Measurements from ENCODE around the gene CYP2A6.
A peak's percentile ranks its signal among the peaks of the same experiment; 100 is the strongest.
"Not testable (repeated sequence)": the region's sequence is repeated elsewhere in the genome, so short reads cannot be mapped to it uniquely, and the experiment has no call there.

CYP2A6 gene

GRCh38 chr19:40846722-40847121 is 3.5 kb downstream of the CYP2A6 start:
- DNase-seq (ENCODE audit: low read depth in 1 of 2, low spot score in 1 of 2), result not testable (repeated sequence)

GRCh38 chr19:40843653-40844052 is 6.6 kb downstream of the CYP2A6 start:
- peak; percentile 14 to 38 for DNase-seq (ENCODE audit: low read depth in 1 of 2, low spot score in 1 of 2)

GRCh38 chr19:40842997-40843652 is 7.1 kb downstream of the CYP2A6 start:
- DNase-seq (ENCODE audit: low read depth in 1 of 2, low spot score in 1 of 2), result not testable (repeated sequence)

GRCh38 chr19:40842012-40842411 is 8.2 kb downstream of the CYP2A6 start:
- DNase-seq (ENCODE audit: low read depth in 1 of 2, low spot score in 1 of 2), result not testable (repeated sequence)

GRCh38 chr19:40838477-40838876 is 11.8 kb downstream of the CYP2A6 start:
- not testable (repeated sequence) for DNase-seq (ENCODE audit: low read depth in 1 of 2, low spot score in 1 of 2)

- no peak for DNase-seq (ENCODE audit: low read depth in 1 of 2, low spot score in 1 of 2)
These were observed 13.4 kb downstream of the CYP2A6 start for GRCh38 chr19:40836754-40837429.

- not testable (repeated sequence) for DNase-seq (ENCODE audit: low read depth in 1 of 2, low spot score in 1 of 2)
These were observed 16.3 kb downstream of the CYP2A6 start for GRCh38 chr19:40833728-40834533.

GRCh38 chr19:40832431-40832790 is 17.8 kb downstream of the CYP2A6 start:
- not testable (repeated sequence) for DNase-seq (ENCODE audit: low read depth in 1 of 2, low spot score in 1 of 2)

GRCh38 chr19:40831502-40832430 is 18.5 kb downstream of the CYP2A6 start:
- DNase-seq (ENCODE audit: low read depth in 1 of 2, low spot score in 1 of 2), result no peak

GRCh38 chr19:40830741-40831140 is 19.5 kb downstream of the CYP2A6 start:
- DNase-seq (ENCODE audit: low read depth in 1 of 2, low spot score in 1 of 2), result not testable (repeated sequence)

- no peak for DNase-seq (ENCODE audit: low read depth in 1 of 2, low spot score in 1 of 2)
These were observed 21.0 kb downstream of the CYP2A6 start for GRCh38 chr19:40829205-40829604.

GRCh38 chr19:40827386-40828247 is 22.6 kb downstream of the CYP2A6 start:
- DNase-seq (ENCODE audit: low read depth in 1 of 2, low spot score in 1 of 2), result no peak

- DNase-seq (ENCODE audit: low read depth in 1 of 2, low spot score in 1 of 2), result not testable (repeated sequence)
These were observed 23.4 kb downstream of the CYP2A6 start for GRCh38 chr19:40826699-40827385.

GRCh38 chr19:40826312-40826698 is 23.9 kb downstream of the CYP2A6 start:
- DNase-seq (ENCODE audit: low read depth in 1 of 2, low spot score in 1 of 2), result not testable (repeated sequence)

- DNase-seq (ENCODE audit: low read depth in 1 of 2, low spot score in 1 of 2), result not testable (repeated sequence)
These were observed 24.7 kb downstream of the CYP2A6 start for GRCh38 chr19:40825460-40826095.

- DNase-seq (ENCODE audit: low read depth in 1 of 2, low spot score in 1 of 2), result not testable (repeated sequence)
These were observed 25.3 kb downstream of the CYP2A6 start for GRCh38 chr19:40824916-40825315.

- not testable (repeated sequence) for DNase-seq (ENCODE audit: low read depth in 1 of 2, low spot score in 1 of 2)
These were observed 27.3 kb downstream of the CYP2A6 start for GRCh38 chr19:40822704-40823553.

GRCh38 chr19:40822161-40822560 is 28.1 kb downstream of the CYP2A6 start:
- no peak for DNase-seq (ENCODE audit: low read depth in 1 of 2, low spot score in 1 of 2)
